PC-9 (cell line): ENCODE data around the gene RPS3. TPM values are rescaled to one million over a fixed set of nuclear protein-coding genes. Genes with fewer than 3 reads are reported as not detected.

Source experiments
- BruUV-seq: library from RNA; stranded (reverse); fragments of 400-500 nt; replicated peaks from 2 replicates; lab custom pipeline; 2021; lab: Mats Ljungman, UMichigan
- CTCF ChIA-PET: fragments of 300-600 bp; sonication (Branson Sonifier 250); formaldehyde crosslinking; loops from one replicate; lab custom pipeline; 2022; ENCODE audit warnings: antibody characterized with exemption; lab: Charles Lee
- POLR2A ChIA-PET: fragments of 300-600 bp; sonication (Branson Sonifier 250); formaldehyde crosslinking; loops from one replicate; lab custom pipeline; 2022; ENCODE audit warnings: antibody characterized with exemption; ENCODE audit not compliant: unreplicated experiment; lab: Charles Lee
- DNase-seq, 2 experiments: peaks; one replicate each; pipeline versions ENCODE4 v3.0.0 to v3.0.0-alpha.2; 2015 to 2022; ENCODE audit warnings: mixed read lengths in 1 of 2
- H2AFZ ChIP-seq: fragments of 200-600 bp; sonication (generic); 2 replicates; pipeline ENCODE4 v1.8.1; 2017; ENCODE audit warnings: antibody characterized with exemption
- H3F3A ChIP-seq: fragments of 200-600 bp; sonication (generic); 2 replicates; pipeline ENCODE4 v1.8.1; 2017; ENCODE audit warnings: antibody characterized with exemption, mild to moderate bottlenecking, low read depth; ENCODE audit not compliant: insufficient read depth
- H3K27ac ChIP-seq: fragments of 200-600 bp; sonication (generic); 2 replicates; pipeline ENCODE4 v1.6.1; 2016; ENCODE audit warnings: mixed run types
- H3K27me3 ChIP-seq: fragments of 200-600 bp; sonication (generic); 2 replicates; pipeline ENCODE4 v1.6.1; 2016; ENCODE audit warnings: low read depth, mixed run types; ENCODE audit not compliant: insufficient read depth
- H3K36me3 ChIP-seq: fragments of 200-600 bp; sonication (generic); 2 replicates; pipeline ENCODE4 v1.6.1; 2016; ENCODE audit warnings: low read depth, mixed run types
- H3K4me1 ChIP-seq: fragments of 200-600 bp; sonication (generic); replicated peaks from 2 replicates; pipeline ENCODE4 v1.6.1; 2016; ENCODE audit warnings: mixed run types; ENCODE audit not compliant: insufficient read depth
- H3K4me2 ChIP-seq: fragments of 200-600 bp; sonication (generic); 2 replicates; pipeline ENCODE4 v1.6.1; 2017; ENCODE audit warnings: mixed run types
- H3K4me3 ChIP-seq: fragments of 200-600 bp; sonication (generic); 2 replicates; pipeline ENCODE4 v1.6.1; 2016; ENCODE audit warnings: mixed run types
- H3K79me2 ChIP-seq: fragments of 200-600 bp; sonication (generic); 2 replicates; pipeline ENCODE4 v1.6.1; 2017; ENCODE audit warnings: low read depth, mixed run types
- H3K9me2 ChIP-seq: fragments of 200-600 bp; sonication (generic); 2 replicates; pipeline ENCODE4 v1.8.1; 2017; ENCODE audit warnings: mild to moderate bottlenecking; ENCODE audit not compliant: insufficient read depth
- H3K9me3 ChIP-seq: fragments of 200-600 bp; sonication (generic); 2 replicates; pipeline ENCODE4 v1.8.1; 2016; ENCODE audit warnings: low read depth; ENCODE audit not compliant: insufficient read depth
- H4K20me1 ChIP-seq: fragments of 200-600 bp; sonication (generic); 2 replicates; pipeline ENCODE4 v1.8.1; 2017; ENCODE audit not compliant: insufficient read depth
- CTCF ChIP-seq: fragments of 200-600 bp; sonication (generic); conservative IDR thresholded peaks from 2 replicates; pipeline ENCODE4 v1.6.1; 2017; ENCODE audit warnings: mixed run types, antibody characterized with exemption, mild to moderate bottlenecking, moderate library complexity
- EZH2 ChIP-seq: fragments of 200-600 bp; sonication (generic); IDR thresholded peaks from 2 replicates; pipeline ENCODE4 v1.8.0; 2017; ENCODE audit warnings: antibody characterized with exemption, low read depth
- intact Hi-C: fragments of 100-400 bp; cut with micrococcal nuclease; formaldehyde crosslinking; loops from one replicate; pipeline ENCODE4 v1.10.0; 2022; ENCODE audit not compliant: unreplicated experiment
- total RNA-seq: library from RNA; stranded (reverse); gene quantifications from 2 replicates; pipeline ENCODE4 v1.2.3, GENCODE V29; 2021

The RPS3 gene
- total RNA-seq, 1 experiment from 2014 or later: 4,011 TPM

DNA sequence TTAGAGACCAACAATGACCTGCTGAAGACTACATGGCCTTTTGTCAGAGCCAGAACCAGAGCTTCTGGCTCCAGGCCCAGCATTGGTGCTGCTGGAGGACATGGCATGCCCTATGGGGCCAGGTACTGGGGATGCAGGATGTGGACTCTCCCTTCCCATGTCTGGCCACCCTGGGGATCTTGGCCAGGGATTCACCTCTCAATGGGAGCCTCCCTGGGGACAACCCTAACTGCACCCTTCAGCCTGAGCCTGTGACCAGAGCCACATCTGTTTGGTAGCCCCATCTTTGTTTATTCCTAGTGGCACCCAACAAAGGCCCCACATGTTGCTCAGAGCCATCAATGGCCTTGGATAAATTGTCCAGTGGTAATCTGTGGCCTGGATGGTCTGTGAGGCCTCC, 27.9 kb downstream of the RPS3 start:
- DNase-seq: no peak
- Histone ChIP-seq H3K79me2 (no peaks in the 10 kb centered on the region), H3K9me3 (no peaks in the 10 kb centered on the region), H3K4me2 (no peak overlapping the region), H3K4me3 (no peak overlapping the region), H3F3A (peaks cover 43% of the 10 kb centered on the region), H3K27me3 (no peaks in the 10 kb centered on the region), H3K9me2 (no peaks in the 10 kb centered on the region), H2AFZ (no peak overlapping the region), H3K4me1 (peaks cover 26% of the 10 kb centered on the region), H4K20me1 (no peaks in the 10 kb centered on the region), H3K27ac (no peak overlapping the region), H3K36me3 (no peaks in the 10 kb centered on the region; the same call in 1 of the 2 replicates)
- ChIA-PET CTCF (no interaction called here), POLR2A (no interaction called here)
- BruUV-seq: no TSS peak
- no peak for TF ChIP-seq CTCF
- no peak for TF ChIP-seq EZH2
- intact Hi-C loops: no loop called here

GRCh38 chr11:75428281-75428724, 29.0 kb downstream of the RPS3 start:
- POLR2A ChIA-PET: interaction anchor here (0.5 to 0.8 kb wide), 8 partner anchors 10 to 673 kb away, joined by 3 to 14 read pairs (median 7); no protein-coding TSS in a partner anchor
- CTCF ChIA-PET: interaction anchor here (0.6 kb wide), 1 partner anchor 146 kb away, joined by 3 read pairs; no protein-coding TSS in a partner anchor
- Histone ChIP-seq H3K4me2 (peak overlapping the region; percentile 84), H4K20me1 (no peaks in the 10 kb centered on the region), H3K27me3 (no peaks in the 10 kb centered on the region), H3K9me3 (no peaks in the 10 kb centered on the region), H2AFZ (peak overlapping the region; percentile 72), H3K4me1 (peaks cover 21% of the 10 kb centered on the region), H3K36me3 (no peaks in the 10 kb centered on the region), H3K79me2 (no peaks in the 10 kb centered on the region), H3K4me3 (peak overlapping the region; percentile 52), H3K9me2 (no peaks in the 10 kb centered on the region), H3F3A (peaks cover 33% of the 10 kb centered on the region), H3K27ac (no peak overlapping the region)
- intact Hi-C loops: no loop called here
- DNase-seq: peak; percentile 95
- no peak for TF ChIP-seq EZH2
- no peak for TF ChIP-seq CTCF
- no TSS peak for BruUV-seq

DNA sequence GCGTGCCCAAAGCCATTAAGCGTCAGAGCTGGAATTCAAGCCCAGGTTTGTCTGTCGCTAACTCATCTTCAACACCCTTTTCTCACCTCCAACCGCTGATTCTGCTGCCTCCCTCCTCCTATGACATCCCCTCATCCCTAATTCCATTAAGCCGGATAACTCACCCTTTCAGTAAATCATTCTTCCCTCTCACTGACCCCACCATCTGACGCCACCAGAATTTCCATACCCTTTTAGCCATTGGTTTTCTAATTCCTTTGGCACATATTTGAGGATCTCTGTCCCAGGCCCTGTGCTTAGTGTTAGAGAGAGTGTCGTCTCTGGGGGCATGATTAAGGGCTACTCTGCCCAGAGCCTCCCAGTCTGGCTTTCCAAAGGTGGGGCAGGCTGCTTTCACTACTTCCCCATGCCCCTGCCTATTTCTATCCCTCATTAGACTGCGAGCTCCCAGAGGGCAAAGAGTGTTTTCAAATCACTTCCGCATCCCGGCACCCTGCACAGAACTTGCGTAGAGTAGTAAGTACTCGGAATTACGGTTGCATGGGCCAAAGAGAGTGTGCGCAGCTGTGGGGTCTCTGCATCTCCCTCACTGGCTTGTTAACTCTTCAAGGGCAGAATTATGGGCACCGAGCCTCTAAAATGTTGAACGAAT, 29.8 kb downstream of the RPS3 start:
- Histone ChIP-seq H3K9me3 (no peaks in the 10 kb centered on the region), H3K4me1 (peaks cover 21% of the 10 kb centered on the region), H3K36me3 (no peaks in the 10 kb centered on the region), H3K9me2 (no peaks in the 10 kb centered on the region), H3K4me2 (peak overlapping the region; percentile 84), H2AFZ (no peak overlapping the region), H3F3A (peaks cover 33% of the 10 kb centered on the region), H3K27me3 (no peaks in the 10 kb centered on the region), H3K27ac (no peak overlapping the region), H3K79me2 (no peaks in the 10 kb centered on the region), H3K4me3 (peak overlapping the region; percentile 57), H4K20me1 (no peaks in the 10 kb centered on the region)
- intact Hi-C loops: no loop called here
- TSS peak; percentile 19 for BruUV-seq
- CTCF ChIA-PET: interaction anchor here (0.6 kb wide), 1 partner anchor 13 kb away, joined by 4 read pairs; no protein-coding TSS in a partner anchor
- no peak for DNase-seq
- POLR2A ChIA-PET: interaction anchor here (0.6 kb wide), 1 partner anchor 28 kb away, joined by 4 read pairs; no protein-coding TSS in a partner anchor
- TF ChIP-seq EZH2: no peak
- TF ChIP-seq CTCF: no peak
